B cell (primary cell): ENCODE measurements around the gene EPB41L5. TPM values are rescaled to one million over a fixed set of nuclear protein-coding genes. Genes with fewer than 3 reads are reported as not detected.

ENCODE experiments used
- ATAC-seq: fragments of 200-7000 bp; cut with Tn5 transposase; one replicate; pipeline ENCODE4 v1.10.0; 2021; ENCODE audit warnings: low read depth, mild to moderate bottlenecking, moderate number of reproducible peaks, moderate library complexity
- CTCF ChIA-PET: fragments of 350-600 bp; sonication (Branson Sonifier 250); formaldehyde crosslinking; loops from one replicate; lab custom pipeline; 2021; ENCODE audit warnings: antibody characterized with exemption, inconsistent platforms; lab: Charles Lee
- POLR2A ChIA-PET: fragments of 350-600 bp; sonication (Branson Sonifier 250); formaldehyde crosslinking; loops from one replicate; lab custom pipeline; 2021; ENCODE audit warnings: antibody characterized with exemption; lab: Charles Lee
- DNase-seq: peaks from one replicate; pipeline ENCODE4 v3.0.0; 2013
- H2AFZ ChIP-seq: 2 replicates; pipeline ENCODE4 v1.6.1; 2012; ENCODE audit warnings: mild to moderate bottlenecking, low read depth, low read length; ENCODE audit not compliant: insufficient read depth, poor library complexity, severe bottlenecking
- H3K27ac ChIP-seq, 2 donors: 1 replicate in 1 of 2; 2 replicates in 1 of 2; pipeline ENCODE4 v1.5.1; 2012 to 2013; ENCODE audit warnings: low read length in 2 of 2, mild to moderate bottlenecking in 2 of 2, moderate library complexity in 1 of 2
- H3K27me3 ChIP-seq, 4 experiments: fragments of 200-600 bp in 1 of 4; sonication (generic) in 1 of 4; replicated peaks in 1 of 4; 1 replicate in 2 of 4; 2 replicates in 2 of 4; pipeline versions ENCODE4 v1.6.1 to v1.7.0; 2013 to 2016; ENCODE audit warnings: low read length in 3 of 4, mild to moderate bottlenecking in 2 of 4, mixed read lengths in 1 of 4, moderate library complexity in 1 of 4; ENCODE audit not compliant: insufficient read depth in 4 of 4, control insufficient read depth in 3 of 4; ENCODE audit errors: control extremely low read depth in 1 of 4
- H3K36me3 ChIP-seq, 2 experiments: replicated peaks in 1 of 2; 1 replicate in 1 of 2; 2 replicates in 1 of 2; pipeline versions ENCODE4 v1.6.1 to v1.7.1; 2013; ENCODE audit warnings: low read length in 1 of 2; ENCODE audit not compliant: insufficient read depth in 2 of 2, control insufficient read depth in 1 of 2; ENCODE audit errors: control extremely low read depth in 1 of 2, extremely low read depth in 1 of 2
- H3K4me1 ChIP-seq, 2 donors: fragments of 200-600 bp in 1 of 2; sonication (generic) in 1 of 2; 1 replicate in 1 of 2; 2 replicates in 1 of 2; pipeline versions ENCODE4 v1.5.1 to v1.6.1; 2013 to 2017; ENCODE audit warnings: low read length in 2 of 2; ENCODE audit not compliant: control insufficient read depth in 2 of 2, insufficient read depth in 2 of 2
- H3K4me2 ChIP-seq: replicated peaks from 2 replicates; pipeline ENCODE3; 2012; ENCODE audit warnings: mild to moderate bottlenecking, low read depth, low read length; ENCODE audit not compliant: poor library complexity, severe bottlenecking
- H3K4me3 ChIP-seq, 5 experiments: fragments of 200-600 bp in 1 of 5; sonication (generic) in 1 of 5; 1 replicate in 3 of 5; 2 replicates in 2 of 5; pipeline versions ENCODE4 v1.5.1 to v1.7.0; 2011 to 2016; ENCODE audit warnings: low read length in 4 of 5, mild to moderate bottlenecking in 4 of 5, low read depth in 2 of 5, control low read depth in 1 of 5, moderate library complexity in 1 of 5; ENCODE audit not compliant: insufficient read depth in 1 of 5; ENCODE audit errors: control extremely low read depth in 1 of 5, extremely low read depth in 1 of 5
- H3K79me2 ChIP-seq: fragments of 200-600 bp; sonication (generic); one replicate; pipeline ENCODE4 v1.6.0; 2016; ENCODE audit warnings: low read length; ENCODE audit not compliant: control insufficient read depth, insufficient read depth
- H3K9ac ChIP-seq: fragments of 200-600 bp; sonication (generic); 2 replicates; pipeline ENCODE4 v1.6.1; 2017; ENCODE audit warnings: mild to moderate bottlenecking, low read length, moderate library complexity
- H3K9me3 ChIP-seq, 3 donors: one replicate each; pipeline versions ENCODE4 v1.6.1 to v1.7.1; 2013; ENCODE audit warnings: low read length in 2 of 3; ENCODE audit not compliant: control insufficient read depth in 2 of 3, insufficient read depth in 1 of 3; ENCODE audit errors: control extremely low read depth in 1 of 3
- H4K20me1 ChIP-seq: 2 replicates; pipeline ENCODE4 v1.6.0; 2012; ENCODE audit warnings: mild to moderate bottlenecking, low read length; ENCODE audit not compliant: insufficient read depth, control insufficient read depth, poor library complexity, severe bottlenecking
- H3K27ac Mint-ChIP-seq: one replicate; pipeline ENCODE4 v1.8.0; 2021; ENCODE audit warnings: mixed read lengths
- H3K27me3 Mint-ChIP-seq: one replicate; pipeline ENCODE4 v1.8.0; 2021; ENCODE audit warnings: mixed read lengths
- H3K4me1 Mint-ChIP-seq: one replicate; pipeline ENCODE4 v1.8.0; 2021; ENCODE audit warnings: mixed read lengths
- H3K4me3 Mint-ChIP-seq: one replicate; pipeline ENCODE4 v1.8.0; 2021; ENCODE audit warnings: mixed read lengths
- H3K9me3 Mint-ChIP-seq: one replicate; pipeline ENCODE4 v1.8.0; 2022; ENCODE audit warnings: mixed read lengths; ENCODE audit not compliant: insufficient read depth
- EZH2 ChIP-seq: IDR thresholded peaks from 2 replicates; pipeline ENCODE4 v1.6.1; 2012; ENCODE audit warnings: borderline replicate concordance, low read depth, mild to moderate bottlenecking, moderate library complexity, low read length; ENCODE audit not compliant: insufficient read depth, poor library complexity, severe bottlenecking
- WGBS: methylation state at CpG from one replicate; pipeline ENCODE4 v1.1.5; 2013; ENCODE audit warnings: missing lambda C conversion rate; ENCODE audit not compliant: insufficient coverage; 5-methylcytosine and 5-hydroxymethylcytosine counted together
- intact Hi-C: fragments of 100-400 bp; cut with micrococcal nuclease; formaldehyde crosslinking; loops from one replicate; pipeline ENCODE4 v1.10.0; 2022
- polyA plus RNA-seq: library from polyadenylated mRNA; depleted of rRNA; stranded (reverse); fragments of >200 nt; gene quantifications from 2 replicates; pipeline ENCODE4 v1.2.3, GENCODE V29; 2012
- total RNA-seq, 2 donors: library from RNA; stranded (reverse); fragments of 120-200 nt in 1 of 2; gene quantifications; 1 replicate in 1 of 2; 2 replicates in 1 of 2; pipeline versions ENCODE4 v1.2.3 to v1.2.4, GENCODE V29; 2013 to 2022
- TF ChIP-seq, protein P1 (sequence below): fragments of 200-600 bp; IDR thresholded peaks from one replicate; pipeline ENCODE4 v1.8.0; 2022; ENCODE audit warnings: antibody characterized with exemption, mild to moderate bottlenecking

Gene EPB41L5
- total and polyA plus RNA-seq, 2 donors (not counting 1 experiment from before 2014, with no cell fraction given), result 3.9 to 14.0 TPM

GRCh38 chr2:120128216-120128615 lies 115.3 kb downstream of the EPB41L5 start:
- no peak overlapping the region for H3K4me3 Mint-ChIP-seq
- no peak for TF ChIP-seq EZH2
- TF ChIP-seq, protein P1, sequence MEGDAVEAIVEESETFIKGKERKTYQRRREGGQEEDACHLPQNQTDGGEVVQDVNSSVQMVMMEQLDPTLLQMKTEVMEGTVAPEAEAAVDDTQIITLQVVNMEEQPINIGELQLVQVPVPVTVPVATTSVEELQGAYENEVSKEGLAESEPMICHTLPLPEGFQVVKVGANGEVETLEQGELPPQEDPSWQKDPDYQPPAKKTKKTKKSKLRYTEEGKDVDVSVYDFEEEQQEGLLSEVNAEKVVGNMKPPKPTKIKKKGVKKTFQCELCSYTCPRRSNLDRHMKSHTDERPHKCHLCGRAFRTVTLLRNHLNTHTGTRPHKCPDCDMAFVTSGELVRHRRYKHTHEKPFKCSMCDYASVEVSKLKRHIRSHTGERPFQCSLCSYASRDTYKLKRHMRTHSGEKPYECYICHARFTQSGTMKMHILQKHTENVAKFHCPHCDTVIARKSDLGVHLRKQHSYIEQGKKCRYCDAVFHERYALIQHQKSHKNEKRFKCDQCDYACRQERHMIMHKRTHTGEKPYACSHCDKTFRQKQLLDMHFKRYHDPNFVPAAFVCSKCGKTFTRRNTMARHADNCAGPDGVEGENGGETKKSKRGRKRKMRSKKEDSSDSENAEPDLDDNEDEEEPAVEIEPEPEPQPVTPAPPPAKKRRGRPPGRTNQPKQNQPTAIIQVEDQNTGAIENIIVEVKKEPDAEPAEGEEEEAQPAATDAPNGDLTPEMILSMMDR, result no peak
- no peak for ATAC-seq
- DNase-seq, result no peak
- no peak overlapping the region for H3K27ac Mint-ChIP-seq
- peaks cover 2 to 3% of the 10 kb centered on the region in 2 experiments for H3K36me3 ChIP-seq
- no peaks in the 10 kb centered on the region for H3K9me3 ChIP-seq
- no peaks in the 10 kb centered on the region for H3K27me3 Mint-ChIP-seq
- H2AFZ ChIP-seq, result no peak overlapping the region
- ChIA-PET POLR2A (no interaction called here), CTCF (interaction anchor here (1.0 kb wide), 1 partner anchor 47 kb away, joined by 3 read pairs; no protein-coding TSS in a partner anchor)
- no peak overlapping the region for H3K9ac ChIP-seq
- H3K9me3 Mint-ChIP-seq, result no peaks in the 10 kb centered on the region
- intact Hi-C loops, result no loop called here
- no peaks in the 10 kb centered on the region for H3K4me1 Mint-ChIP-seq
- H4K20me1 ChIP-seq, result no peaks in the 10 kb centered on the region
- no peaks in the 10 kb centered on the region for H3K4me1 ChIP-seq
- no peak overlapping the region for H3K4me3 ChIP-seq
- H3K27me3 ChIP-seq, result no peaks in the 10 kb centered on the region
- no peak overlapping the region for H3K27ac ChIP-seq
- no peaks in the 10 kb centered on the region for H3K79me2 ChIP-seq
- no peak overlapping the region for H3K4me2 ChIP-seq

- H3K4me2 ChIP-seq, result no peak overlapping the region
- no peak overlapping the region for H3K9ac ChIP-seq
- TF ChIP-seq EZH2, result no peak
- TF ChIP-seq, protein P1, result no peak
- no peak for DNase-seq
- POLR2A ChIA-PET, result no interaction called here
- H2AFZ ChIP-seq, result no peak overlapping the region
- no peaks in the 10 kb centered on the region for H3K27me3 Mint-ChIP-seq
- H3K4me1 Mint-ChIP-seq, result no peaks in the 10 kb centered on the region
- no peaks in the 10 kb centered on the region for H3K79me2 ChIP-seq
- H3K36me3 ChIP-seq, result peaks cover 3 to 11% of the 10 kb centered on the region in 2 experiments
- intact Hi-C loops, result no loop called here
- no CpG with 5 or more reads among the region's 5 CpGs for WGBS
- H4K20me1 ChIP-seq, result no peaks in the 10 kb centered on the region
- no peak overlapping the region for H3K27ac ChIP-seq
- H3K4me1 ChIP-seq, result no peaks in the 10 kb centered on the region
- CTCF ChIA-PET, result interaction anchor here (1.0 kb wide), 1 partner anchor 22 kb away, joined by 4 read pairs; no protein-coding TSS in a partner anchor
- no peak overlapping the region for H3K27ac Mint-ChIP-seq
- peaks cover 8% of the 10 kb centered on the region for H3K9me3 Mint-ChIP-seq
- no peaks in the 10 kb centered on the region for H3K27me3 ChIP-seq
- no peak for ATAC-seq
- H3K4me3 ChIP-seq, result no peak overlapping the region
- H3K4me3 Mint-ChIP-seq, result no peak overlapping the region
- H3K9me3 ChIP-seq, result peaks cover 1 to 10% (median 7%) of the 10 kb centered on the region in 3 donors
These were observed 119.3 kb downstream of the EPB41L5 start for GRCh38 chr2:120132190-120132589.
